Measurements from ENCODE around the gene VPS45.
A peak's percentile ranks its signal among the peaks of the same experiment; 100 is the strongest.

The VPS45 gene

DNA sequence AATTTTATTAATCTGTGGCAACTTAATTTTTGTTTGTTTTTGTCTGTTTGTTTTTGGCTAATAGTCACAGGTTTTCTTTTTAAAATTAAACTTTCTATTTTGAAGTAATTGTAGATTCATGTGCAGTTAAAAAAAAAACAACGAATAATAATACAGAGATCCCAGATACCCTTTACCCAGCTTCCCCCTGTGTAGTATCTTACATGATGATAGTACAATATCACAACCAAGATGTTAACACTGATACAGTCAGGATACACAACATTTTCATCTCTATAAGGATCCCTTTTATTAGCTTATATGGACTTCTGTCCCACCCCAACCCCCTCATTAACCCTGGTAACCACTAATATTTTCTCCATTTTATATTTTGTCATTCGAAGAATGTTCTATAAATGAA is 5.9 kb downstream of the VPS45 start:
- no peak for DNase-seq

DNA sequence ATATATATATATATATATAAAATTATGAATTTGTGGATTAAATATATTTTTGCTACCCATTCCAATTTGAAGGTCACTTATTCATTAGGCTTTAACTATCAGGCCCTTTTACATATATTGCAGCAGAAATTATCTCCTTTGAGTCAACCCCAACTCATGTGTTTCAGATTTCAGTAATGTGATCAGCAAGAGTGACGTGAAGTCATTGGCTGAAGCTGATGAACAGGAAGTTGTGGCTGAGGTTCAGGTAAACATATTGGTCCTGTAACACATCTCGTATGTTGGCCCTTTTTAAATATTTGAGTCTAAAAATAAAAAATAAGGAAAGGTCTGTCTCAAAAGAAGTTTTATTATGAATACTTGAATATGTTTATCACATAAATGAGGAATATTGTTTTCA is 8.5 kb downstream of the VPS45 start:
- DNase-seq, result no peak

DNA sequence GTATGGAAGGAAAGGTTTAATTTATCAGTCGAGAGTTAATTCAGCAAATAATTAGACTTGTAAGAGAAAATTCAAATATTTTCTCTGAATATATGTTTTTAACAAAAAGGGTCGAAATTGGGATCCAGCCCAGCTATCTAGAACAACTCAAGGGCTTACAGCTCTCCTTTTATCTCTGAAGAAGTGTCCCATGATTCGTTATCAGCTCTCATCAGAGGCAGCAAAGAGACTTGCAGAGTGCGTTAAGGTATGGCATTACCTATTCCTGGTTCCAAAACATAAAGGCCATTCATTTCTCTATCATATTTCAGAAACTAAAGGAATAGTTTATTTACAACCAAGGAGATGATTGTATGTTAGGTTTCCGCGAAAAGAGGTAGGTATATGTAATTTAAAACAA is 9.4 kb downstream of the VPS45 start:
- no peak for DNase-seq

DNA sequence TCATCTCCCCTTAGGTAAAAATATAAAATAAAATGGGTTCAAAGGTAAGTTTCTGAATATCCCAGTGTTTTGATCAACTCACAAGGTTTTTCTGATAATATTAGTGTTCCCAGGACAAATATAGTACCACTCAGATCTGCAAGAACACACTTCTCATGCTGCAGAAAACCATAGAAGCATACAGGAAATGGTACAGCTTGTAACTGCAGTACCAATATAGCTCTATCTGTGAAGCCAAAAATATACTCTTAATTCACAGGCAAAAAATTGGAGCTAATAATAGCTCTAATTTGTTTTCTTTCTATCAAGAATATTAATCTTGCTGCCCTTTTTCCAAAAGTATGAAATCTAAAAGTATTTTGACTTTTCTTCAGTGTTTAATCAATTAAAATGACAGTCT is 13.2 kb downstream of the VPS45 start:
- no peak for DNase-seq

DNA sequence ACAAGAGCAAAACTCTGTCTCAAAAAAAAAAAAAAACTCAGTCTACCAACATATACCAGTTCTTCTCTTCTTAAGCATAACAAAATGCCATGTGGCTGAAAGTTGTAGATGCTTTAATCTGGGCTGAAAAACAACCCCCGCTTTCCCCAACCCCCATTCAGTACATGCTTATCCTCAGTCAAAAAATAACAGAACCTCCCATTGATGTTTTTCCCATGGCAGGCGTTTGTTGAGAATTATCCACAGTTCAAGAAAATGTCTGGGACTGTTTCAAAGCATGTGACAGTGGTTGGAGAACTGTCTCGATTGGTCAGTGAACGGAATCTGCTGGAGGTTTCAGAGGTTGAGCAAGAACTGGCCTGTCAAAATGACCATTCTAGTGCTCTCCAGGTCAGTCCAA is 14.9 kb downstream of the VPS45 start:
- no peak for DNase-seq

DNA sequence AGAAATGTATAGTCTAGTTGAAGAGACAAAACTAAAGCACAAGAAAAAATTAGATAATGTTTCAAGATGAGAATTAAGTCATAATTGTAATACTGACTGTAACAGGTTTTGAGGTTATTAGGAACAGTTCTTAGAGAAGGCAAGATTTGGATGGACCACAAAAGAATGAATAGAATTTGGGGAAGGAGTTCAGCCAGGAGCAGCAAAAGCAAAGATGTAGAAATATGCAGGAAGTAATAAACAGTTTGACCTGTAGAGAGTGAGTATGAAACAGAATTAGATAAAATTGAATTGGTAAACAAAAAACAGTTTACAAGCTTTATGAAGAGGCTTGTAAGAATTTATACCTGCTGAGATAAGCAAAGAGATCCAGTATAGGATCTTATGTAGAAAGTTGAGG is 16.3 kb downstream of the VPS45 start:
- DNase-seq, result no peak

DNA sequence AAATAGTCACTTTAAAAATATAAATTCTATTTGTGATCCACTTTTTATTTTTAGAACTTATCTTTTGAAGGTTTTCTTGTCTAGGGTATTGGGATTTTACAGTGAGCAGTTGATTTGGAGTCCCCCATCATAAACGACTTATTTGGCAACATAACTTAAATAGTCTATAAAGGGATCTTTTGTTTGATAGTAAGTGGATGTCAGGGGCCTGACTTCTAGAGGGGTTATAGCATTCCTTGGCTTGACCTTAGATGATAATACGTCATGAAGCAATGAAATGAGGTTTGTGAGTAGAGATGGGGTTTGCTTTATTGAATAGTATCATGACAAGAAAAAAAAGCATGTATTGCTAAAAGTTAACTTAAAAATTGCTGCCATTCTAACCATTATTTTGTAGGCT is 17.8 kb downstream of the VPS45 start:
- no peak for DNase-seq

DNA sequence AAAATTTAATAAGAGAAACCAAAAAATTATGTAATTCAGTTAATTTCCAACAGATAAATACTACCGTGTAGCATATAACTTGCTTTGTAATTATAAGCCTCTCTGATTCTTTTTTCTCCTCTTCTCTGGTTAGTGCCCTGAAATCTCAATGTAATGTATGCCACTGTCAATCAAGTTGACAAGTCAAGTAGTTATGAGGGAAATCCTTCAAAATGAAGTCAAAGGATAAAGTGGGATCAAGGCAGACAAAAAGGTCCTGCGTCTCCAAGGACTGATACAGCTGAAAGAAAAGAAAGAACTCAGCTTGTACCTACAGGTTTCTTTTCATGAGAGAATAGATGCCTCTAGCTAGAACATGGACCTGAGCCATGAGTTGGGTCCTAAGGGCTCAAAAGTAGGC is 19.8 kb downstream of the VPS45 start:
- DNase-seq, result no peak

DNA sequence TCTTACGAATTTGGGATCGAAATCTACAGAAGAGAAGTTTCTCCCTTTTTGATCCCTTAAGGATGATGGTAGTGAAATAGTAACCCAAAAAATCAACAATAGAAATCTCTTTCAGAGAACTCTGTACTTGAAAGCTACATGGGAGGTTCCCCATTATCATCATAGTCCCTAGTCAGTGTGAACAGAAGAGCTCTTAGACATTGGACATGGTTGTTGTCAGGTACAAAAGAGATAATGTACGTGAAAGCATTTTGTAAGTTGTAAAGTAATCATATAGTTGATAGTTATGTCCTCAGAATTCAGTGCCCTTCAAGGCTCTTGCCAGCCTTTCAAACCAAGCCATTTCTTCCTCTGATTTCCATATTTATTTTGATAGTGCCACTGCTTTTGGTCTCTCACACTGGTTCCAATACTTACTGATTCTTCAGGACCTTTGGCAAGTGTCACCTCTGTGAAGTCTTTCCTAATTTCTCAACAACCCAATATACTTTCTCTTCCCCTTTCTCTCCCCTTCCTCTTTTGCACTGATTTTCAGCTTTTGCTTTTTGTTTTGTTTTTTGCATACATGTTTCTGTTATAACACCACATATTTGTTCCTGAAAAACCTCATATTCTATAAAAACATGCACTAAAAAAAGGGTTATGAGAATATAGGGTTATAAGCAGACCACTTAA is 22.4 kb downstream of the VPS45 start:
- DNase-seq, result peak; percentile 16

DNA sequence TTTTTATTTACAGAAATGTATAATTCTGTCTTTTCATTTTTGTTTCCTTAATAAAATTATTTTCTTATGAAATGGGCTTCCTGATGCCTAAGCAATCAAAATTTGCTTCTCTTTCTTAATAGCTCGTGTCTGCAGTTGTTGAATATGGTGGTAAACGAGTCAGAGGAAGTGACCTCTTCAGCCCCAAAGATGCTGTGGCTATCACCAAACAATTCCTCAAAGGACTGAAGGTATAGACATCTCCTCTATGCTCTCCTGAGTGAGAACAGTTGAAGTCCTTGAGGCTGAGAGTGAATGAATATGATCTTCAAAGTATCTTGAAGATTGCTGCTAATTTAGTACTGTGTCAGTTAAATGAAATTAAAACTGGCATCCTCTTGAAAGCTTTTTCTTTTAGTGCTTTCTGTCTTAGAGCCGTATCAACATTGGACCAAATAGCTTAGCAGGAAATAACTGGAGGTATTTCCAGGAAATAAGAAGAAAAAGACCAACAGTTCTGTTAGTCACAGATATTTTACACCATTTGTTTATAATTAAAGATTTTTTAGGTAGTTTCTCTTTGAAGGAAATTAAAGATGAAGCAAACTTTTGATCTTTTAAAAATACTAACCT is 24.7 kb downstream of the VPS45 start:
- no peak for DNase-seq

DNA sequence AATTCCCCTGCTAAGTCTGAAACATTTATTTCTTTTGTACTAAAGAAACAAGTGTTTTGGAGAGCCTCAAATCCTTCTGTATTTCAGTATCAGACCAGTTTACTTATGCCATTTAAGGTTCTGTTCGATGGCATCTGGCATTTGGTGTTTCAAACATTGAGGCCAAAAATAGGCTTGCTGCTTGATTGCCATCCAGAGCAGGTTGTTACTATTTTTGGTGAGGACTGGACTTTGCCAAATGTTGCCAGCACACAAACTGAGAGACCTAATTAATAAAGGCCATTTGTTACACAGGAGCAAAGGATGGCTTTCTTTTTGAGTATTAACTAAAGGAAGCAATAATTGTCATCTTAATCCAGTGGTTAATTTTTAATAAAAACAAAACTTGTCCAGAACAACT is 26.2 kb downstream of the VPS45 start:
- DNase-seq, result no peak

DNA sequence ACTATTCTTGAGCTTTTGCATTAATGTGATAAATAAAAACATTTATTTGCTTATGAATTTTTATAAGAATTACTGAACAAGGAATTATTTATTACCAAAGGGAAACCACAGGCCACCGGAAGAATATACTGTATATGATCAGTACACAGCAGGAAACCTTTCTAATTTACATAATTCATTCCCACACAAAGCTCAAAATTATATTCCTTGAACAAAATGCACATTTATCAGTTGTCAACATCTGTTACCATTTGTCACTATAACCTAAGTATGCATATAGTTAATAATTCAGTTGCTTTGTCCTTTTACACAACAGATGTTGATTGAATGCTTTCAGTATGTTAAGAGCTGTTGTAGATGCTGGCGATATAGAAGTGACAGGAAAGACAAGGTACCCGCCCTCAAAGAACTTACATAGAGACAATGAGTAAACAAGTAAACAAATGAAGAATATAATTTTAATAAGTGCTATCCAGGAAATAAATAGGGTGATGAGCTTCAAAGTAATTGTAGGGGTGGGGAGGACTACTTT is 27.2 kb downstream of the VPS45 start:
- DNase-seq, result no peak

DNA sequence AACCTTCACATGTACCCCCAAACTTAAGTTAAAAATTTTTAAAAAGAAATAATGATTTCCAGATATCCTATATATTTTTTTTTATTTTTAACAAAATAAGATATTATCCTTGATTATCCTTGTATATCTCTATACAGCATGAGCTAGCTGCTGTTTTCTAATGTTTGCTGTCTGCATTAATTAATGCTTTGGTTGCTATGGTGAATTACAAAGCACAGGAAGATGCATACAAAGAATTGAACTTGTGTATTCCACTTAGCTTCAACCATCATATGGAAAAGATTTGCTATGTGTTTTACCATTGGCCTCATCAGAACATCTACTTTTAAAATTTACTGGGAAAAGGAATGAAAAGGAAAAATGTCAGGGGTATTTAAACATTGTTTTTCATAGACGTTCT is 35.4 kb downstream of the VPS45 start:
- no peak for DNase-seq

DNA sequence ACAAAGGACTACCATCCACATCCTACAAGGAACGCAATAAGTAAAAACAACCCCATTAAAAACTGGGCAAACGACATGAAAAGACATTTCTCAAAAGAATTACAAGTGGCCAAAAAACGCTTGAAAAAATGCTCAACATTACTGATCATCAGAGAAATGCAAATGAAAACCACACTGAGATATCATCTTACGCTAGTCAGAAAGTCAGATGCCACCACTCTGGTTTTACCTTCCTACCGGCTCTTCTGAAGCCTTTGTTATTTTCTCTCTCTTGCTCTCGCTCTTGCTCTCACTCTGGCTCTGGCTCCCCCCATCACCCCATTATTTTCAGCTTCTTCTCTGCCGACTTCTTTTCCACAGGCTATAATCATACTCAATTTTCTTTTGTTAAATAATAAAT is 38.8 kb downstream of the VPS45 start:
- no peak for DNase-seq

DNA sequence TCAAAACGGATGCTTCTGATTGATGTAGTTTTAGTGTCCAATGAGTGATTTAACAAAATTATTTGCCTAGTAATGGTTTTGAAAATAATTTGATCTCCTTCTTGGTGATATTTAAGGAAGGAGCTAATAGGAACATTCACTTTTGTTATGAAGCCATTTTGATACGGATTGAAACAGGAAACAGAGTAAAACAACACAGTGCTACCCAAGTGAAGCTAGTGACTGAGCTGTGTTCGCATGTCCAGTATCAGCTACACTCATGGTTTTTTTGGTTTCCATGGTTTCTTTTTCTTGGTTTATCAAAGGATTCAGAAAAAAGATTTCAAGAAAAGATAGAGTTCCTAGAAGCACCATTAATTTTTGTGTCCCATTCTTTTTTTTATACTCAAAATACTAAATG is 42.0 kb downstream of the VPS45 start:
- DNase-seq, result no peak

DNA sequence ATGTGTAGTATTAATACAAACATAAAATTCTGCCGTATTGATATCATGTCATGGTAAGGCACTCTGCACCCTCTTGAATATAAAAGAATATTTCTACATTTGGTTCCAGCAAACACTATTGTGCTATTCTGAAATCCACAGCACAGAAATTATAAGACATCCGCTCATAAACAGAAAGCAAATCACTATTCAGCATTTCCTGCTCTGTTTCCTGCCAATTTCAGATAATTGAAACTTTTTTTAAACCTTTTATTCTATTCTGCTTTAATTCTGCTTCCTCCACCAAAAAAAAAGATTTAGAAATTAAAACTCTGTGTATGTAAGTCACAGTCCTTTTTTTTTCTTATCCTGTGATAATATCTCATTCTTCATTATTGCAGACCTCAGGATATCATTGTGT is 42.5 kb downstream of the VPS45 start:
- DNase-seq, result no peak

DNA sequence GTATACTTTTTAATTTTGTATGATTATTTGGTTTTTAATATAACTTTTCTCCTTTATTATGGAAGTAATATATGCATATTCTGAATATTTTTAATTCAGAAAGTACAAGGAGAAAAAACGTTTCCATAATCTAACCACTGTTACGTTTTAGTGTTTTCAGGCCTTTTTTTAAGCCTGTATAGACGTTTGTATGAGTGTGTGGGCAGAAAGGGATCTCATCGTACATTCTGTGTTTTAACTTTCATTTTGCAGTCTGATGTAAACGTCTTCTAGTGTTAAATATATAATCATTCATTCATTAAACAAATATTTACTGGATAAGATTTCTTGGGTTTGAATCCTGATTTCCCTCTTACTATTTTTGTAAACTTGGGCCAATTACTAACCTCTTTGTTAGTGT is 44.1 kb downstream of the VPS45 start:
- DNase-seq, result no peak

DNA sequence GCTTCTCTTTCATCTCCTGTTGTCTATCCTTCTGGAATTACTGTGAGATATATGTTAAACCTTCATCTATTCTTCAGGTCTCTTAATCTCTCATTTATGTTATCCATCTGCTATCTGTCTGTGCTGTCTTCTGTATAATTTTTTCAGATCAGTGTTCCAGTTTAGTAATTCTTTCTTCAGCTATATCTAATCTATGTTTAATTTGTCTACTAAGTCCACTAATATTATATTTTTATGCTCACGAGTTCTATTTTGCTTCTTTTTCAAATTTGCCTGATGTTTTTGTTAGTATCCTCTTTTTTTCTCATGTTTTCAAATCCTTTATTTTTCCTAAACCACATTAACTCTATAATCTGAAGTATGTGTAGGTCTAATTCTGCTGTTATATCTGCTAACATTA is 47.5 kb downstream of the VPS45 start:
- DNase-seq, result no peak

DNA sequence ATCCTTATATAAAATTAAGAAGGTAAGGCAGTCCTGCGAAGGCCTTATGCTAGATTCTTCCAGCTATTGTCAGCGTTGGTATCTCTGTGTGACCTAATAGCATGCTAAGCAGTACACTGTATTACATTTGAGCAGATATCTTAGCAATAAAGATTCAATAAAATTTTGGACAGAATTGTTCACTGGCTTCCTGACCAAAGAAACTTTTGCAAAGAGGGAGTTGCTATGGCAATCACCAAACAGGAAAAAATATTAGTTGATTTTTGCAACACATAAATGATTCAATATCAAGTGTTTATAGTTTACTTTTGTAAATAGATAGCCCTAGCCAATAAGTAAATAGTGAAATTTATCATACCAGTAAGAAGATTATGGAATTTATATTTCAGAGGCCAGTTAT is 51.1 kb downstream of the VPS45 start:
- no peak for DNase-seq

DNA sequence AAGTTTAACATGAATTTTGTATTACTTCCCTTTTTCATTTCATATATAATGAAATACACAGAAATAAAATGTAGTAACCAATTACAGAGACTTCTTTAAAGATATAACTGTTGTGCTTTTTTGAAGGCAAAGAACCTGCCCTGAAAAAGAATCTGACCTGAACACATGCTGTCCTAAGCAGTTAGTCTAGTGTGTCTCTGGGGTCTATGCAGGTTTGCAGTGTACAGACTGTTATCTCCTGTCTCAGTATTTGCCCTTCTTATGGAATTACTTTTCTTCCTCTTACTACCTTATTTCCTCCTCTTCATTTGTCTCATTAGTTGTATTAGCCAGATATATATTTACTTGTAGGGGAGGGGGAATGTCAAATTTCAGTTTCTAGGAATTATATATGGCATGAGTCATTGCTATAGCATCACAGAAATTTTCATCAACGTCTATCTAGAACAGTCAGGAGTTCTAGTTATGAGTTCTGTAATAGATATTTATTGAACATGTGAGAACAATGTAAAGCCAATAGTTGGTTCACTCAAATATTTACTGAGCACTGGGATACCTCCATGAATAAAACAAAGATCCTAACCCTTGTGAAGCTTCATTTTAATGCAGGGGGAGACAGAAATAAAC is 53.8 kb downstream of the VPS45 start:
- no peak for DNase-seq

DNA sequence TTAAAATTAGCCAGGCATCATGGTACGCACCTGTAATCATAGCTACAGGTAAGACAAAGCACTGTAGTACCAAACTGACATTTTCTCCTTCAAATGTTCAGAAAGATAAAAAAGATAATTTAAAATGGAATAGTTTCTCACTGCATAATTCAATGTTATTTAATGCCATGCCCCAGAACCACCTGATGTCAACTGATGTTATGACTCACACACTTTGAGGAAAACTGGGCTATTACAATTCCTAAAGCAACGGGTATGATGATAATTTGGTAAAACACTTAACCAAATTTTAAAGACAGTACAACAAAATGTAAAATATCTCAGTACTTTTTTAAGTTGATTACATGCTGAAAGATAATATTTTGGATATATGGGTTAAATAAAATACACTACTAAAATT is 59.2 kb downstream of the VPS45 start:
- DNase-seq, result no peak

DNA sequence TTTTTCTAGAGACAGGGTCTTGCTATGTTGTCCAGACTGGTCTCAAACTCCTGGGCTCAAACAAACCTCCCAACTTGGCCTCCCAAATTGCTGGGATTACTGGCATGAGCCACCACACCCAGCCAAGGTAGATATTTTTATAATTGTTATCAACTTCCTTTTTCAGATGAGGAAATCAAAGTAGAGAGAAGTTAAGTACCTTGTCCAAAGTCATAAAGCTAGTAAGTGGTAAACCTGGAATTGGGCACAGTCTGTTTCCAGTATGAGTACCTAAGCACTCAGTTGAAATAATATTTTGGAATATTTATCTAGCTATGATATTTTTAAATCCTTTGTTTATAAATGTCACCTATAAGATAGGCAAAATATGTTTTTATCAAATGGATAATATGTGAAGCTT is 59.9 kb downstream of the VPS45 start:
- no peak for DNase-seq

DNA sequence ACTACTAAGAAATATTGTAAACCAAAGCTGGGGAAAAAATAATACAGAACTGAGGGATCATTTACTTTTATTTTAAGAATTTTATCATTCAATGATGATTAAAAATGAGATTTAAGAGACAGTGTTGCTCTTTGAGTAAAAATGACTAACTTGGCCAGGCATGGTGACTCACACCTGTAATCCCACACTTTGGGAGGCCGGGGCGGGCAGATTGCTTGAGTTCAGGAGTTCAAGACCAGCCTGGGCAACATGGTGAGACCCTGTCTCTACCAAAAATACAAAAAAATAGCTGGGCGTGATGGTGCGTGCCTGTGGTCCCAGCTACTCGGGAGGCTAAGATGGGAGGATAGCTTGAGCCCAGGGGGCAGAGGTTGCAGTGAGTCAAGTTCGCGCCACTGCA is 60.3 kb downstream of the VPS45 start:
- DNase-seq, result no peak

DNA sequence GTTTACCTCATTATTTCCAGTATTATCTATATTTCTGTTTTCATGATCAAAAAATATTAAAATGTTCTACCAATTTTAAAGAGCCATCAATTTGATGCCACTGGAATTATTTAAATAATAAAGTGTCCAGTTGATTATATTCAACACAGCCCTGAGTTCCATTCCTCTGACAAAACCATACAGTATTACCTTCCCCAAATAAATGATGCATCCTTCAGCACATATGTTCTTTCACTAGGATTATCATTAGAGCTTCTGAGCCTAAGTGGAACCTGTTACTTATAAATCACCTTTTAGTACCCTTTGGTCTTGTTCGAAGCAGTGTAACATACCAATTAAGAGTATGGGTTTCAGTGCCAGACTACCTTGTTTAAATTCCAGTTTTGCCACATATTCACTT is 64.8 kb downstream of the VPS45 start:
- no peak for DNase-seq

DNA sequence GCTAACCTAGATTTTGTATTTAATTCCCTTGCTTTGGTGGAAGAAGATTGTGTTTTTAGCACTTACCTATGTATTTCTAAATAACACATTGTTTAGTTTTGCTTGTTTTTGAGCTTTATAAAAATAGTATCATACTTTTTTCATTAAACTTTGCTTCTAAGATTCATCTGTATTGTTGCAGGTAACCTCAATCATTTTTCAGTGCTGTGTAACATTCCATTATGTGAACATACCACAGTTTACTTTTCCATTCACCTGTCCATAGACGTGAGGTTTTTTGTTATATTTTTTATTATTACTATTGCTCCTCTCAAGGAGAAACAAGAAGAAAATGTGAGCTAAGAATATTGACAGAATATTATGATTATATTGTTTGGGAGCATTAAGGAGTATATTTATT is 67.0 kb downstream of the VPS45 start:
- no peak for DNase-seq
